HEK293T (cell line): ENCODE measurements around the gene RDH14.

Source experiments
- CTCF ChIA-PET: fragments of 350-600 bp; formaldehyde crosslinking; extraction: SDS; loops from one replicate; lab custom pipeline; 2021; ENCODE audit warnings: antibody characterized with exemption, inconsistent platforms; lab: Yijun Ruan, JAX
- POLR2A ChIA-PET: fragments of 350-600 bp; formaldehyde crosslinking; extraction: SDS; loops from one replicate; lab custom pipeline; 2020; ENCODE audit warnings: antibody characterized with exemption, inconsistent platforms; lab: Yijun Ruan, JAX
- DNase-seq: peaks from one replicate; pipeline ENCODE4 v3.0.0; 2012; ENCODE audit warnings: mixed read lengths; ENCODE audit errors: extremely low spot score
- ARNT ChIP-seq: fragments of 450-650 bp; IDR thresholded peaks from 2 replicates; pipeline ENCODE4 v1.6.1; 2017; ENCODE audit warnings: mild to moderate bottlenecking
- BHLHE40 ChIP-seq: fragments of 450-650 bp; IDR thresholded peaks from 2 replicates; pipeline ENCODE4 v1.6.1; 2016; ENCODE audit warnings: mild to moderate bottlenecking, moderate library complexity, borderline replicate concordance
- CTBP1 ChIP-seq: fragments of 450-650 bp; IDR thresholded peaks from 2 replicates; pipeline ENCODE4 v1.6.1; 2016; ENCODE audit warnings: borderline replicate concordance
- ELF4 ChIP-seq: fragments of 450-650 bp; IDR thresholded peaks from 2 replicates; pipeline ENCODE4 v1.6.1; 2017; ENCODE audit warnings: antibody characterized with exemption
- FOXA1 ChIP-seq: fragments of 450-650 bp; IDR thresholded peaks from 2 replicates; pipeline ENCODE4 v1.6.1; 2016; ENCODE audit warnings: mild to moderate bottlenecking
- FOXK2 ChIP-seq: fragments of 450-650 bp; IDR thresholded peaks from 2 replicates; pipeline ENCODE4 v1.6.1; 2016; ENCODE audit warnings: mild to moderate bottlenecking
- FOXM1 ChIP-seq: fragments of 450-650 bp; IDR thresholded peaks from 2 replicates; pipeline ENCODE4 v1.6.1; 2017; ENCODE audit warnings: mild to moderate bottlenecking, borderline replicate concordance
- HDGF ChIP-seq: fragments of 450-650 bp; IDR thresholded peaks from 2 replicates; pipeline ENCODE4 v1.6.1; 2017; ENCODE audit warnings: antibody characterized with exemption, borderline replicate concordance
- L3MBTL2 ChIP-seq: fragments of 450-650 bp; conservative IDR thresholded peaks from 2 replicates; pipeline ENCODE4 v1.6.1; 2016; ENCODE audit warnings: mild to moderate bottlenecking
- LEF1 ChIP-seq: fragments of 450-650 bp; IDR thresholded peaks from 2 replicates; pipeline ENCODE4 v1.6.1; 2017; ENCODE audit warnings: mild to moderate bottlenecking, borderline replicate concordance
- NFRKB ChIP-seq: fragments of 450-650 bp; IDR thresholded peaks from 2 replicates; pipeline ENCODE4 v1.6.1; 2016; ENCODE audit warnings: mild to moderate bottlenecking, moderate library complexity
- PKNOX1 ChIP-seq: fragments of 450-650 bp; IDR thresholded peaks from 2 replicates; pipeline ENCODE4 v1.6.1; 2016
- SP1 ChIP-seq: fragments of 450-650 bp; IDR thresholded peaks from 2 replicates; pipeline ENCODE4 v1.6.1; 2017
- SUZ12 ChIP-seq: fragments of 450-650 bp; IDR thresholded peaks from 2 replicates; pipeline ENCODE4 v1.6.1; 2016; ENCODE audit warnings: mild to moderate bottlenecking
- TARDBP ChIP-seq: fragments of 450-650 bp; IDR thresholded peaks from 2 replicates; pipeline ENCODE4 v1.6.1; 2016
- ZNF384 ChIP-seq: fragments of 450-650 bp; IDR thresholded peaks from 2 replicates; pipeline ENCODE4 v1.6.1; 2016

The RDH14 gene

DNA sequence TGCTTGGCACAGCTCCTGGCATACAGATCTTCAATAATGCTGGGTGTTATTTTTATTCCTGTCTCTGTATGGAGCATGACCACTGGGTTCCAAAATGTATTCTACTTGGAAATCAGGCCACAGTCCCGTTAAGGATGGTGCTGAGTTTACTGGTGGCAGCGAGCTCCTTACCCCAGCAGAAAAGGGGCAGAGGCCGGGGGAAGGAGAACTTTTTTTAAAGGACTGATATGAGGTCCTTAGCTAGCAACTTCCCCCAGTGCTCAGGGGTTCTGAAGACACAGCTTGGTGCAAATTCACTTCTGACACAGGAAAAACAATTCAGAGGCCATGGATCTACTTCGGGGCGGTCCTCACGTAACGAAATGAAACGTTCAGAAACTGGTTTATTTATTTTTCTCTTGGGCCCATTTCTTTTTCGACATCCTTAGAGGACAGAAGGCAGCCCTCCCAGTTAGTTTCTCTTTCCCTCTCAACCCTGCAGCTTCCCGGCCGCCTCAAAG lies 872 bp downstream of the RDH14 start:
- ChIA-PET POLR2A (interaction anchor here (0.8 to 1.3 kb wide), 4 partner anchors 13 to 50 kb away, joined by 3 read pairs; no protein-coding TSS in a partner anchor), CTCF (interaction anchor here (1.3 kb wide), 1 partner anchor 40 kb away, joined by 3 read pairs; no protein-coding TSS in a partner anchor)
- DNase-seq: peak; percentile 8
- TF ChIP-seq SP1 (no peak), L3MBTL2 (0 out of 2 replicates have a peak, but pooled peaks have one; percentile 14)

DNA sequence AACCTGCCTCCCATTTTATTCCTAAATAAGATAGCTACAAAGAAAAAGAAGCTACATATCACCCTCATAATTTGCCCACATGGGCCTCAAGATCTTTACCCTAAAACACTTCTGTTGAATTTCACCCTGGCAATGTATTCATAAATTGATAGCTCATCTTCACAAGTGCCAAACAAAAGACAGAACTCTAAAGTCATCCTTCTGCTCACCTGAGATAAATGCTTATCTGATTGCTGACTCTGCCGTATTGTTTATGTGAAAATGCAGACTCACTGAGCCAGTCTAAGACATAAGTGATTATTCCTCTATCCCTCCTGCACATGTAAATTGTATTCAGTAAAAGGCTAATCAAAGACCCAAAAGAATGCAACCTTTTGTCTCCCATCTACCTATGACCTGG lies 2.0 kb downstream of the RDH14 start:
- ChIA-PET CTCF (no interaction called here), POLR2A (no interaction called here)
- TF ChIP-seq FOXA1: no peak
- TF ChIP-seq FOXM1: no peak
- no peak for TF ChIP-seq FOXK2
- TF ChIP-seq LEF1: no peak
- no peak for TF ChIP-seq ZNF384
- TF ChIP-seq PKNOX1: no peak
- no peak for TF ChIP-seq NFRKB

GRCh38 chr2:18557121-18557520 lies 3.3 kb downstream of the RDH14 start:
- DNase-seq: no peak
- TF ChIP-seq ELF4 (no peak), ZNF384 (no peak), L3MBTL2 (no peak), PKNOX1 (no peak), BHLHE40 (no peak), FOXA1 (no peak), ARNT (no peak), SP1 (no peak), NFRKB (no peak), SUZ12 (no peak), HDGF (no peak), FOXK2 (no peak), FOXM1 (no peak), TARDBP (no peak), LEF1 (no peak), CTBP1 (no peak)
- ChIA-PET POLR2A (no interaction called here), CTCF (no interaction called here)

More for the DNA sequence above, 2.0 kb downstream of the RDH14 start:
- DNase-seq: no peak

DNA sequence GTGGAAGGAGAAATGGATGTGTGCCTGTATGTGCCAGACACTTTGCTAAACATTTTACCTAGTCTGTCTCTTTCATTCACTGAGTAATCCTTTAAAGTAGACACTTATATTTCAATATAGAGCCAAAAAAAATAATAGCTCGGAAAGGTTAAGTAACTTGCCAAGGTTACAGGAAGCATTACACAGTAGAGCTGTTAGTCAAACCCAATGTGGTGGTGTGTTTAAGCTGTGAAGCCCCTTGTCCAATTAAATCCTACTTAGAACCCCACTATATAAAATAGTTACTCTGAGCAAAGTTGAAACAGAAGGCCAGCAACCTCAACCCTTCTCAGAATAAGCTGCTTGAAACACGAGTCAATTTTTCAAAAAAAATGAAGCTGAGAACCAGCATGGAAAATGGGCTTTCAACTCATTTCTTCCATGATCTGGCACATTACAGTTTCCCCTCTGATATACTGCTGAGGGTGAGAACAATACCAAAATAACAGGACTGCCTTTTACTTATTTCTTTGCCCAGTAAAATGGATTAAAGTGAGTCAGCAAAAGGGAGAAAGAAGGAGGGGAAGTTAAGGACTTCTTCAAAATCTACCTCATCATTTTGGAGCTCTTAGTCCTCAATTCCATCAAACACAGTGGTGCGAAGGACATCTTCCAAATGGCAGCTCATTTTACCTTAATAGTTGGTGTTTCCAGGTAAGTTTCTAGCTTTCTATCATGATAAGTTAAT lies 7.9 kb downstream of the RDH14 start:
- POLR2A ChIA-PET: interaction anchor here (1.4 kb wide), 1 partner anchor 8 kb away, joined by 4 read pairs; the partner anchor contains the start of gene RDH14
- no peak for TF ChIP-seq TARDBP
- no peak for TF ChIP-seq NFRKB
- TF ChIP-seq BHLHE40: no peak
- TF ChIP-seq CTBP1: no peak
- TF ChIP-seq LEF1: no peak
- CTCF ChIA-PET: interaction anchor here (1.0 to 1.1 kb wide), 2 partner anchors 14 to 32 kb away, joined by 3 to 4 read pairs; no protein-coding TSS in a partner anchor
- no peak for DNase-seq

GRCh38 chr2:18551623-18552022 lies 8.8 kb downstream of the RDH14 start:
- POLR2A ChIA-PET: interaction anchor here (1.4 kb wide), 1 partner anchor 9 kb away, joined by 4 read pairs; the partner anchor contains the start of gene RDH14
- CTCF ChIA-PET: no interaction called here
- DNase-seq: no peak
- no peak for TF ChIP-seq BHLHE40
- no peak for TF ChIP-seq CTBP1
- TF ChIP-seq TARDBP: no peak
- no peak for TF ChIP-seq NFRKB
- no peak for TF ChIP-seq ELF4
- no peak for TF ChIP-seq SP1
- no peak for TF ChIP-seq FOXK2
- TF ChIP-seq LEF1: no peak
- no peak for TF ChIP-seq L3MBTL2
- no peak for TF ChIP-seq FOXM1
- TF ChIP-seq HDGF: no peak
- TF ChIP-seq SUZ12: no peak
- TF ChIP-seq ZNF384: no peak
- TF ChIP-seq ARNT: no peak
- TF ChIP-seq FOXA1: no peak
- no peak for TF ChIP-seq PKNOX1

- ChIA-PET CTCF (no interaction called here), POLR2A (no interaction called here)
- TF ChIP-seq SP1 (no peak), FOXK2 (no peak), ELF4 (no peak), FOXA1 (no peak), ARNT (no peak), TARDBP (no peak), BHLHE40 (no peak), ZNF384 (no peak), LEF1 (no peak), L3MBTL2 (no peak), HDGF (no peak)
- DNase-seq: no peak
Measured at GRCh38 chr2:18551169-18551568, 9.3 kb downstream of the RDH14 start.

- ChIA-PET POLR2A (no interaction called here), CTCF (no interaction called here)
- no peak for DNase-seq
- TF ChIP-seq LEF1: no peak
- TF ChIP-seq FOXM1: no peak
- TF ChIP-seq ARNT: no peak
- no peak for TF ChIP-seq ELF4
- TF ChIP-seq FOXA1: no peak
- no peak for TF ChIP-seq ZNF384
- TF ChIP-seq TARDBP: no peak
- TF ChIP-seq PKNOX1: no peak
- TF ChIP-seq BHLHE40: no peak
- TF ChIP-seq HDGF: no peak
- no peak for TF ChIP-seq SUZ12
- no peak for TF ChIP-seq FOXK2
- no peak for TF ChIP-seq NFRKB
- TF ChIP-seq CTBP1: no peak
- no peak for TF ChIP-seq SP1
Measured at GRCh38 chr2:18550433-18550832, 10.0 kb downstream of the RDH14 start.
